Measurements from ENCODE around the gene FAM83B. TPM values are rescaled to one million over a fixed set of nuclear protein-coding genes. Genes with fewer than 3 reads are reported as not detected.

Gene FAM83B
- total RNA-seq, 1 experiment from 2014 or later, result 5.7 TPM

- Histone ChIP-seq H4K5ac (ENCODE audit: insufficient read length, low read depth, low read length) (no peak overlapping the region), H3K23me2 (ENCODE audit: insufficient read length, low read depth, low read length, poor library complexity, severe bottlenecking) (no peaks in the 10 kb centered on the region), H2BK20ac (ENCODE audit: low read depth, low read length, poor library complexity, severe bottlenecking) (no peak overlapping the region), H4K91ac (ENCODE audit: insufficient read length, low read depth, low read length) (no peak overlapping the region), H3K79me1 (ENCODE audit: insufficient read depth, low read depth, low read length, poor library complexity, severe bottlenecking) (no peaks in the 10 kb centered on the region), H2AK5ac (ENCODE audit: insufficient read length, low read length) (no peak overlapping the region), H2BK120ac (ENCODE audit: low read depth, low read length, poor library complexity, severe bottlenecking) (no peak overlapping the region), H3K23ac (ENCODE audit: insufficient read length, low read depth, low read length) (no peak overlapping the region), H3K56ac (ENCODE audit: insufficient read length, low read depth, low read length) (no peak overlapping the region), H4K8ac (replicated peaks; ENCODE audit: insufficient read length, low read depth, low read length) (no peak overlapping the region), H3K27ac (ENCODE audit: insufficient read length, low read depth, low read length) (no peak overlapping the region), H2BK15ac (ENCODE audit: low read depth, low read length) (no peak overlapping the region), H3K9me3 (ENCODE audit: control insufficient read depth, low read depth, low read length) (no peaks in the 10 kb centered on the region), H3K79me2 (ENCODE audit: insufficient read depth, low read length) (no peaks in the 10 kb centered on the region), H2BK12ac (ENCODE audit: insufficient read length, low read depth, low read length) (no peak overlapping the region), H3K9ac (ENCODE audit: extremely low read depth, insufficient read length, low read length) (no peak overlapping the region), H3T11ph (ENCODE audit: low read length) (no peak overlapping the region), H3K4me1 (ENCODE audit: insufficient read depth, low read length) (no peaks in the 10 kb centered on the region; the same call in 1 of the 2 replicates), H2BK5ac (ENCODE audit: insufficient read length, low read length) (no peak overlapping the region), H3K4ac (ENCODE audit: low read depth, low read length) (no peak overlapping the region), H3K18ac (ENCODE audit: insufficient read length, low read depth, low read length) (no peak overlapping the region), H4K20me1 (ENCODE audit: control insufficient read depth, insufficient read depth, insufficient read length) (no peaks in the 10 kb centered on the region), H3K4me2 (ENCODE audit: insufficient read depth, insufficient read length, low read length) (no peak overlapping the region), H3K14ac (ENCODE audit: insufficient read depth, low read length) (no peak overlapping the region), H3K27me3 (ENCODE audit: insufficient read depth, low read length) (no peaks in the 10 kb centered on the region), H2AFZ (ENCODE audit: low read length) (no peak overlapping the region)
- no peaks in the 10 kb centered on the region for H3K9me3 Mint-ChIP-seq
- H3K4me3 Mint-ChIP-seq, result no peak overlapping the region
- WGBS (ENCODE audit: extremely low coverage, insufficient read length, low lambda C conversion rate), result no CpG with 5 or more reads among the region's 10 CpGs
- no peak for TF ChIP-seq CTCF (conservative IDR thresholded peaks at IDR 0.05)
- no peaks in the 10 kb centered on the region for H3K27me3 Mint-ChIP-seq (ENCODE audit: low read depth)
- peaks cover 18 to 19% of the 10 kb centered on the region in 2 experiments for H3K4me1 Mint-ChIP-seq
- H3K36me3 Mint-ChIP-seq (ENCODE audit: insufficient read depth in 1 of 3, low read depth in 3 of 3), result no peaks in the 10 kb centered on the region
- no peak for DNase-seq
- peak overlapping the region in 2 of 3 experiments; percentile 5 to 78; a peak in 1 of 7 replicates for H3K27ac Mint-ChIP-seq
Observed at GRCh38 chr6:54861905-54862616, 15.5 kb downstream of the FAM83B start.

All from H9 (cell line).